ENCODE data around the gene AMOT. TPM values are rescaled to one million over a fixed set of nuclear protein-coding genes. Genes with fewer than 3 reads are reported as not detected.

The AMOT gene
- total and polyA plus RNA-seq, 8 donors = 1.4 to 12.5 (median 4.9) TPM; not detected in 1

GRCh38 chrX:112759512-112759911 lies 81.1 kb downstream of the AMOT start:
- H3K36me3 ChIP-seq = no peaks in the 10 kb centered on the region
- DNase-seq = no peak
- intact Hi-C loops (cut with DNase I; ENCODE audit: low total_unique reads) = no loop called here

GRCh38 chrX:112757946-112758345 lies 82.7 kb downstream of the AMOT start:
- H3K27me3 ChIP-seq = no peaks in the 10 kb centered on the region
- no peaks in the 10 kb centered on the region for H3K9me3 ChIP-seq
- TF ChIP-seq POLR2AphosphoS5 (IDR thresholded peaks at IDR 0.05) (no peak), EP300 (IDR thresholded peaks at IDR 0.05) (no peak), POLR2A (IDR thresholded peaks at IDR 0.05) (no peak), CTCF (IDR thresholded peaks at IDR 0.05) (no peak)
- no peaks in the 10 kb centered on the region for H3K36me3 ChIP-seq
- 67 to 85% (median 72%) methylated on average over 4 of the region's 4 CpGs for WGBS, 5 donors
- no peak overlapping the region for H3K4me3 ChIP-seq
- no peaks in the 10 kb centered on the region for H3K4me1 ChIP-seq
- intact Hi-C loops (cut with DNase I; ENCODE audit: low total_unique reads) = no loop called here
- DNase-seq = no peak
- no peak overlapping the region for H3K27ac ChIP-seq

More at GRCh38 chrX:112759512-112759911, 81.1 kb downstream of the AMOT start:
- Histone ChIP-seq H3K9me3 (no peaks in the 10 kb centered on the region), H3K4me1 (no peaks in the 10 kb centered on the region), H3K27ac (no peak overlapping the region), H3K27me3 (no peaks in the 10 kb centered on the region), H3K4me3 (no peak overlapping the region)
- no peak for TF ChIP-seq CTCF (IDR thresholded peaks at IDR 0.05)
- 40 to 58% (median 52%) methylated on average over 3 of the region's 3 CpGs for WGBS, 5 donors

- no peak for DNase-seq
- intact Hi-C loops (cut with DNase I; ENCODE audit: low total_unique reads) = no loop called here
- TF ChIP-seq POLR2AphosphoS5 (IDR thresholded peaks at IDR 0.05) (no peak), CTCF (IDR thresholded peaks at IDR 0.05) (no peak), POLR2A (IDR thresholded peaks at IDR 0.05) (no peak), EP300 (IDR thresholded peaks at IDR 0.05) (no peak)
- Histone ChIP-seq H3K4me3 (no peak overlapping the region), H3K9me3 (no peaks in the 10 kb centered on the region), H3K27ac (no peak overlapping the region), H3K36me3 (no peaks in the 10 kb centered on the region), H3K4me1 (no peaks in the 10 kb centered on the region), H3K27me3 (no peaks in the 10 kb centered on the region)
- WGBS, 5 donors = 82 to 100% (median 96%) methylated on average over 1 of the region's 1 CpG
Observed at GRCh38 chrX:112753116-112753515, 87.5 kb downstream of the AMOT start.

GRCh38 chrX:112751076-112751475 lies 89.6 kb downstream of the AMOT start:
- H3K36me3 ChIP-seq = no peaks in the 10 kb centered on the region
- 0 to 72% (median 54%) methylated on average over 1 to 2 of the region's 2 CpGs for WGBS, 5 donors
- TF ChIP-seq POLR2A (IDR thresholded peaks at IDR 0.05) = no peak
- TF ChIP-seq CTCF (IDR thresholded peaks at IDR 0.05) = no peak
- H3K9me3 ChIP-seq = no peaks in the 10 kb centered on the region
- no peak overlapping the region for H3K27ac ChIP-seq
- no peaks in the 10 kb centered on the region for H3K27me3 ChIP-seq
- no peak overlapping the region for H3K4me3 ChIP-seq
- H3K4me1 ChIP-seq = no peaks in the 10 kb centered on the region
- intact Hi-C loops (cut with DNase I; ENCODE audit: low total_unique reads) = no loop called here
- no peak for DNase-seq

All from stomach (tissue), 9 donors.